Measurements from ENCODE around the gene HOXC5.

The HOXC5 gene

DNA sequence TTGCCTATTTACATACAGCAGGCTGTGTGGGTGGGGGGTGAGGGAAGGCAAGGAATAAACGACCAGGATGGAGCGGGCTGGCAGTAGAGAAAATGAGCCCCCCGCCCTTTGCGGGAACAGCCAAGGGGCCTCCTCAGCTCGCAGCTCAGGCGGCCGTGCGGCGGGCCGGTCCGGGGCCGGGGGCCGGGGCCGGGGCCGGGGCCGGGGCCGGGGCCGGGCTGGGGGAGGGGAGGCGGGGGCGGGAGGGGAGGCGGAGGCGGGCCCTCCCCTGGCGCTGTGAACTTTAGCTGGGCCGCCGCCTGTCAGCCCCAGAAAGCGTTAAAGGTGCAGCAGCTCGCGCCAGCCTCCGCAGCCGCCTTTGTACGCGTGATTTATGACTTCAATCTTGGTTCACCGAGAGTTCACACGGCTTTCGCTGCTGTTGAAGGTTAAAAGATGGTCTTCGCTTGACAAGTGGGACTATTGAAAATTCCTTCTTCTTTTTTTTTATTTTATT, 49.6 kb downstream of the HOXC5 start:
- TF ChIP-seq EZH2phosphoT487 (IDR thresholded peaks at IDR 0.05; ENCODE audit: low read length) = no peak
- no peak for TF ChIP-seq EZH2 (optimal IDR thresholded peaks at IDR 0.05; ENCODE audit: low read depth, low read length)
- no peak for TF ChIP-seq CTCF (IDR thresholded peaks at IDR 0.05; ENCODE audit: low read length)
- Histone ChIP-seq H3F3A (ENCODE audit: insufficient read depth, low read length) (no peaks in the 10 kb centered on the region), H3K4me1 (ENCODE audit: low read length) (no peaks in the 10 kb centered on the region), H3K9me3 (replicated peaks; ENCODE audit: insufficient read depth, low read length) (no peaks in the 10 kb centered on the region), H3K9ac (ENCODE audit: low read length) (no peak overlapping the region), H3K36me3 (replicated peaks; ENCODE audit: insufficient read depth, low read length) (no peaks in the 10 kb centered on the region), H4K20me1 (ENCODE audit: insufficient read depth, low read length) (no peaks in the 10 kb centered on the region), H3K4me2 (ENCODE audit: low read depth, low read length) (peak overlapping the region; percentile 59; the same call in 1 of the 2 replicates), H3K27ac (ENCODE audit: low read length) (no peak overlapping the region), H3K79me2 (ENCODE audit: low read length) (no peaks in the 10 kb centered on the region), H3K4me3 (ENCODE audit: low read length) (peak overlapping the region; percentile 49), H2AFZ (ENCODE audit: low read length) (no peak overlapping the region), H3K9me2 (replicated peaks; ENCODE audit: insufficient read depth, low read length) (no peaks in the 10 kb centered on the region), H3K27me3 (replicated peaks; ENCODE audit: insufficient read depth, low read length) (no peaks in the 10 kb centered on the region)
- peak; percentile 45 for DNase-seq
